Right ventricle myocardium superior (tissue), 1 donor: ENCODE data around the gene SPRYD3. TPM values are rescaled to one million over a fixed set of nuclear protein-coding genes. Genes with fewer than 3 reads are reported as not detected.
A peak's percentile ranks its signal among the peaks of the same experiment; 100 is the strongest.
"Not testable (repeated sequence)": the region's sequence is repeated elsewhere in the genome, so short reads cannot be mapped to it uniquely, and the experiment has no call there.

Experiments used
- ATAC-seq: fragments of 200-7000 bp; cut with Tn5 transposase; one replicate; pipeline ENCODE4 v1.9.1; 2020; ENCODE audit warnings: mild to moderate bottlenecking; ENCODE audit not compliant: poor library complexity
- DNase-seq: peaks from one replicate; pipeline ENCODE4 v3.0.0-alpha.2; 2020
- intact Hi-C: fragments of 100-400 bp; cut with DNase I; formaldehyde crosslinking; loops from one replicate; pipeline ENCODE4 v1.11.2; 2022
- total RNA-seq: library from RNA; stranded (reverse); fragmentation: NEBNext Ultra II Directional; extraction: Animal tissue kit (Norgen Biotek cat#: 25700); gene quantifications from one replicate; pipeline ENCODE4 v1.2.1, GENCODE V29; 2021
- donor health status: DM: no; HTN: yes; CAD: no; lungs with severe emphysema.

SPRYD3 gene
- total RNA-seq, 1 donor from 2014 or later, result 37.8 TPM

DNA sequence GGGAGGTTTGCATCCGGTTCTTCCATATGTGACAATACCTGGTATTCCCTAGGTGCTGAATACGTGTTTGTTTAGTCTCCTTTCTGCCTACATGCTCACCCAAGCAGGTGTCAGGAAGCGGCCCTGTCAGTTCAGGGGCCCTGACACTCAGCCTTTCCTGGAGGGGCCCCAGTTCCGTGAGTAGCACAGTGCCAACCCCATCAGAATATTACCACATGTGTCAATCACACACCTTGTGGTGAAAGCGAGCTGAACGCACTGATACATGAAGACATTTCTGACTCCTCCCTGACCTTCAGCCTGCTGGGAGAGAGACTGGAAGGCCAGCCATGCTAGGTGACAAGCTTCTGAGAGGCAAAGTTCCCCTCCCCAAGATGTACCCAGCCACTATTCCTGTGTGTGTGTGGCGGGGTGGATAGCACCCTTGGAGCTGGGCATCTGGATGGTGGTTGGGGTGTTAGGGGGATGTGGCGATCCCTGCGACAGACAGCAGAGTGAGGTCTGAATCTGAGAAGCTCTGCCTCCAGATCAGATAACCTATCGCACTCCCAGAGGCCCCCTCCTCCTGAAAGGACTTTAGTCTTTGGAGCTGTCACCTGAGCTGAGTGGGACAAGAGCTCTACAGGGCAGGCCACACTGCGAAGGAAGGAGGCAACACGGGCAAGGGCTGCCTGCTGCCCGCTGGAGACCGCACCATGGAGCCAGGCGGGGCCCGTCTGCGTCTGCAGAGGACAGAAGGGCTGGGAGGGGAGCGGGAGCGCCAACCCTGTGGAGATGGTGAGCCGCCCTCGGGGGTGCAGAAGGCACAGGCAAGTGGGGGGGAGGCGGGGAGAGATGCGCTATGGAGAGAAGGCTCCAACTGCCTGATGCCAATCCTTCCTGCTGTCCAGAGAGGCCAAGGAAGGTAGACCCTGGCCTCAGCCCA, 24.0 kb upstream of the SPRYD3 start, which contains the start of gene SOAT2:
TSS of gene SOAT2 (plus strand) at position 604 of the 925 bp plus-strand sequence. CDS start at position 696, 92 bp downstream.
- ATAC-seq (no peak), DNase-seq (no peak)

GRCh38 chr12:53101931-53102781, 23.0 kb upstream of the SPRYD3 start:
- intact Hi-C loops, result no loop called here
- DNase-seq (no peak), ATAC-seq (no peak)

More for the DNA sequence above, 24.0 kb upstream of the SPRYD3 start, which contains the start of gene SOAT2:
- intact Hi-C loops, result no loop called here

- ATAC-seq, result no peak
- no peak for DNase-seq
- intact Hi-C loops, result no loop called here
Measured at GRCh38 chr12:53101266-53101665, 22.1 kb upstream of the SPRYD3 start.

DNA sequence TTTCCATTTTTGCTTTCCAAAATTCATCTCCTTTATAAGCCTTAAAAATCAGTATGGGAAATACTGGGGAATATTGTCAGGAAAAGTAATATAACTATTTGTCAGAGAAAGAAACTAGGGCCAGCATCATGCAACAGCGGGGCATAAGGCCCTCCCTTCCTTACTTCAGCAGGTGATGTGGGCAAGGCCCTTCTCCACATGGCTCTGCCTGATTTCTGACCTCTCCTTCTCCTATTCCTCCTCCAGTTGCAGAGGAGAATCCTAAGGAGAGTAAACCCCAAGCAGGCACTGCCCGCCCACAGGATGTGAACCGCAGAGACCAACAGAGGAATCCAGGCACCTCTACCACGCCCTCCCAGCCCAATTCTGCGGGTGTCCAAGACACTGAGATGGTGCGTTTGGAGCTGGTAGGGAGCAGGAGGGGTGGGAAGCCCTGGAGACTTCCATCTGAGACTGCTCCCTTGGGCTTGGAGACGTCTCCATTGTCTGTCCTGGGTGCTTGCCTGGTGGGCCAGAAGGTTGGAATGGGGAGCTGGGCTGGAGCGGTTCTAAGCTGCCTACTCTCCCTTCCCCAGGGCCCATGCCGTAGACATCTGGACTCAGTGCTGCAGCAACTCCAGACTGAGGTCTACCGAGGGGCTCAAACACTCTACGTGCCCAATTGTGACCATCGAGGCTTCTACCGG, 21.4 kb upstream of the SPRYD3 start:
- no peak for ATAC-seq
- intact Hi-C loops, result no loop called here
- DNase-seq, result no peak

DNA sequence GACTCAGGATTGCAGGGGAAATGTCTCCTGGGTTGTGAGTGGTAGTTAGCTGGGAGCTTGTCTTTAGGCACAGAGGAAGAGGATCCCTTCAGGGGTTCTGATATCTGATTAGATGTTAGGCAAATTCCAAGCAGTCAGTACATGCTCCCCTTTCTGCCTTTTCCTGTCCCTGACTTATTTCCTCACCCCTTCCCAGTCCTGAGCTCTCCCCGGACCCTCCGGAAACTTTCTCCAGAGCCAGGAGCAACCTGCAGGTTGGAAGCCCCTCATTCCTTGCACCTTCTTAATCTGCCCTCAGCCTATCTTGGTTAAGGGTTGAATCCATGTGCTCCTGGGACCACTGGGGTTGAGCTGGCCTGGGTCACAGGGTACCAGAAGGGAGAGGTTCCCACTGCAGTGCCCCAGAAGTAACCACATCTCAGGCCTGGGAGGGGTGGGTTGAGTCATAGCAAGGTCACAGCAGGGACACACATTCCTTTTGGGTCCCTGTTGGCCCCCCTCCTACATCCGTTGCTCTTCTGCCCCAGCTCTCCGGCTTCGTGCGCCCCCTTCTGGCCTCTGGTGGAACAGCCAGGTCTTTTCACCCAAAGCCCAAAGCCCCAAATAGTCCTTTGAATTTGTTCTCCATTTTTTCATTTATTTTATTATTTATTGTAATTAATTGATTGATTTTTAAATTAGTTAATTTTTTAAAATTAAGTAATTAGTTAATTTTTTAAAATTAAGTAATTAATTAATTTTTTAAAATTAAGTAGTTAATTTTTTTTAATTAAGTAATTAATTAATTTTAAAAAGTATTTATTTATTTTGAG, 20.1 kb upstream of the SPRYD3 start:
- intact Hi-C loops, result loop anchor here (2.0 kb wide), 1 partner anchor 32 kb away; no protein-coding TSS in a partner anchor
- peak; percentile 95 for DNase-seq
- peak; percentile 78 for ATAC-seq

DNA sequence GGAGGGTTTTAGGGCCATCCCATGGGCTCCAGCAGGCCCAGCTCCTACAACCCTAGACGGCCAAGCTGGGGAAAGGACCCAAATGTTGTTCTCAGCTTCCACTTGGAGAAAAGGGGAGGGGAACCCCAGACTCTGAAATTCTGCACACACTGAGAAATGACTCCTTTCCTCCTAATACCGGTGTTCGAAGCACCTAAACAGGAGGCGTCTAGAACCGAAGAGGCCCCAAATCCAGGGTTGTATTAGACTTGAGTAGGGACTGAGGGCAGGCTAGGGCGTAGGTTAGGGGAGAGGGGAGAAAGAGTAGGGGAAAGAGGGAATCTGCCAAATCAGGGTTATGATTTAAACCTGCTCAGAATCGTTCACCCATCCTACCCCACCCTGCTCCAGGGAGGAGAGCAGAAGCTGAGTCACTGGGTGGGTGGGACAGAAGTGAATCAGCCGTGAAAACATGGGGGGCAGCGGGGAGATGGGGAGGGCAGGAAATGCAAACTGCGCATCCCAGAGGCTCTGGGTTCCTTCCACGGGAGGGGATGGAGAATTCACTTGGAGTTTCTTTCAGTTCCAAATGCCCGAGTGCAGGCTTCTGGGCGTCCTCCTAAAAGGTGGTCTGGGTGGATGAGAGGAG, 19.3 kb upstream of the SPRYD3 start:
- intact Hi-C loops, result loop anchor here (2.0 kb wide), 1 partner anchor 32 kb away; no protein-coding TSS in a partner anchor
- ATAC-seq (peak; percentile 21), DNase-seq (no peak)

DNA sequence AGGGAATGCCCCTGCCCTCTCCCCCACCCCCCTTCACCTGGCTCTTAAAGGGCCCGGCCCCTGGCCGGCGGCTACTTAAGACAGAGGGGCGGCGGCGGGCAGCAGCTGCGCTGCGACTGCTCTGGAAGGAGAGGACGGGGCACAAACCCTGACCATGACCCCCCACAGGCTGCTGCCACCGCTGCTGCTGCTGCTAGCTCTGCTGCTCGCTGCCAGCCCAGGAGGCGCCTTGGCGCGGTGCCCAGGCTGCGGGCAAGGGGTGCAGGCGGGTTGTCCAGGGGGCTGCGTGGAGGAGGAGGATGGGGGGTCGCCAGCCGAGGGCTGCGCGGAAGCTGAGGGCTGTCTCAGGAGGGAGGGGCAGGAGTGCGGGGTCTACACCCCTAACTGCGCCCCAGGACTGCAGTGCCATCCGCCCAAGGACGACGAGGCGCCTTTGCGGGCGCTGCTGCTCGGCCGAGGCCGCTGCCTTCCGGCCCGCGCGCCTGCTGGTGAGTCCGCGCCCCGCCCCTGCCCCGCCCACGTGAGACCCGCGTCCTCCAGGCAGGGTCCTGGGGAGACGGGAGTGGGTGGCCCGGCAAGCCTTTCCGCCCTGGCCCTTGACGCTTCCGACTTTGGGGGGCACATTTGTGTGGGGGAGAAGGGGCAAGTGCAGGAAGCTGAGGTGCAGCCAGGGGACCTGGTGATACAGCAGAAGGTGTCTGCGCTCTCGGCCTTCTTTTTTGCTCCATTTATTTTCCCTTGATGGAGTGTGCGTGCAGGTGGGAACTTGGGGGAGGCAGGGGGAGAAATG, 18.6 kb upstream of the SPRYD3 start, which contains the start of gene IGFBP6:
TSS of gene IGFBP6 (plus strand) at position 104 of the 790 bp plus-strand sequence. CDS start at position 155, 51 bp downstream.
- peak; percentile 81 for ATAC-seq
- intact Hi-C loops, result loop anchor here (2.0 kb wide), 1 partner anchor 31 kb away; no protein-coding TSS in a partner anchor

DNA sequence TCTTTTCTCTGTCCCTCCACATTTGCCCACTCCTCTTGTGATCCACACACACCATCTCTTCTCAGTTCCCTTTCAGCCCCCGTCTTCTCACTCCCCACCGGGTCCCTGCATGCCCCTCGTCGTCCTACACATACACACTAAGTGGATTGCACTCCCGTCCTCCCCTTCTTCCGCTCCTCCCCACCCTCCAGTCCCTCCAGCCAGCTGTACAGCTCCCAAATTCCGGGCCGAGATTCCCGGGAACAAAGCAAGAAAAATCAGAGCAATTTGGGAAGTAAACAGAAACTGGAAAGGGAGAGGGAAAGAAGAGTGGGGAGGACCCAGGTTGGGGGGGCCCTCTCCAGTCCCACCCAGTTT, 18.0 kb upstream of the SPRYD3 start:
- intact Hi-C loops, result no loop called here
- DNase-seq, result peak; percentile 58
- peak; percentile 42 for ATAC-seq

More for the DNA sequence above, 18.6 kb upstream of the SPRYD3 start, which contains the start of gene IGFBP6:
- DNase-seq, result peak; percentile 85

DNA sequence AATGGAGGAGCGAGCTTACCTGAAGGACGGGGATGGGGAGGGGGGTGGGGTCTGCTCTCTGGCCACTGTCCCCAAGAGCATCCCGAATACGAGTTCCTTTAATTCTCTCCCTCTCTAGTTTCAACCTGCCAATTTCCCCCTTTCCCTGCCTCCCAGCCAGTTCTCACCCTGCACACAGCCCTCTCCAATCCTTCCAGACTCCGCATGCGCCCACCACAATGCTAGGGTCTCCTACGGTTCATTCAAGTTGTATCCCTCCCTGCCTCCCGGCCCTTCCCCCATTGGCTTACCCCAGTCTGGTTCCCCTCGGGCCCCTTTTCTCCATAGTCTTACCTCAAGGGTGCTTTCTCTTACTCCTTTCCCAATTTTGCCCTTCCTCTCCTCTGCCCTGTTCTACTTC, 17.6 kb upstream of the SPRYD3 start:
- DNase-seq, result no peak
- no peak for ATAC-seq
- intact Hi-C loops, result no loop called here

- intact Hi-C loops, result no loop called here
- ATAC-seq (peak; percentile 50), DNase-seq (peak; percentile 87)
Measured at GRCh38 chr12:53096089-53096741, 17.0 kb upstream of the SPRYD3 start.

- DNase-seq, intact Hi-C loops, ATAC-seq: not testable (repeated sequence)
Measured at GRCh38 chr12:53095596-53095895, 16.4 kb upstream of the SPRYD3 start.

- intact Hi-C loops, ATAC-seq, DNase-seq: not testable (repeated sequence)
Measured at GRCh38 chr12:53094796-53095595, 15.8 kb upstream of the SPRYD3 start.

DNA sequence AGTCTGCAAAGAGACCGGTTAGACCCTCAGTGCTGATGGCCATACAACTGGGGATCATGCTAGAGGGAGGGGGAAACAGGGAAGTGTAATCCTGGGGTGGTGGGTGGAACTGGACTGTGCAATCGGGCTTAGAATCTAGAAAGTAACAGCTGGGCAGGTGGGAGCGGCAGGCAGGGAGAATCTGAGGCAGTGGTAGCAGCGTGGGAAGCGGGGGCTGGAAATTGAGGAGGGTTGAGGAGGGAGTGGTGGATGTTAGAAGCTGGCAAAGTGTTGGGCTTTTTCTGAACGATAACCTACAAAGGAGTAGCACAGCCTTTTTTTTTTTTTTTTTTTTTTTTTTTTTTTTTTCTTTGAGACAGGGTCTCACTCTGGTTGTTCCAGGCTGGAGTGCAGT, 15.2 kb upstream of the SPRYD3 start:
- intact Hi-C loops, result no loop called here
- no peak for DNase-seq
- no peak for ATAC-seq

- ATAC-seq (no peak), DNase-seq (no peak)
- intact Hi-C loops, result no loop called here
Measured at GRCh38 chr12:53093777-53094393, 14.7 kb upstream of the SPRYD3 start.

- DNase-seq (no peak), ATAC-seq (no peak)
- intact Hi-C loops, result no loop called here
Measured at GRCh38 chr12:53091756-53092155, 12.6 kb upstream of the SPRYD3 start.
